NCI-H2227 (cell line): ENCODE measurements around the gene NPHP4.

Experiments used
- DNase-seq: peaks from one replicate; lab custom pipeline; 2025; ENCODE audit not compliant: unreplicated experiment; lab: John Stamatoyannopoulos, UW

The NPHP4 gene

GRCh38 chr1:5992026-5992813, at the start of gene NPHP4:
TSS of gene NPHP4 (minus strand) at chr1:5992425. CDS start at chr1:5986289, 6,136 bp downstream.
- peak; percentile 100 for DNase-seq

DNA sequence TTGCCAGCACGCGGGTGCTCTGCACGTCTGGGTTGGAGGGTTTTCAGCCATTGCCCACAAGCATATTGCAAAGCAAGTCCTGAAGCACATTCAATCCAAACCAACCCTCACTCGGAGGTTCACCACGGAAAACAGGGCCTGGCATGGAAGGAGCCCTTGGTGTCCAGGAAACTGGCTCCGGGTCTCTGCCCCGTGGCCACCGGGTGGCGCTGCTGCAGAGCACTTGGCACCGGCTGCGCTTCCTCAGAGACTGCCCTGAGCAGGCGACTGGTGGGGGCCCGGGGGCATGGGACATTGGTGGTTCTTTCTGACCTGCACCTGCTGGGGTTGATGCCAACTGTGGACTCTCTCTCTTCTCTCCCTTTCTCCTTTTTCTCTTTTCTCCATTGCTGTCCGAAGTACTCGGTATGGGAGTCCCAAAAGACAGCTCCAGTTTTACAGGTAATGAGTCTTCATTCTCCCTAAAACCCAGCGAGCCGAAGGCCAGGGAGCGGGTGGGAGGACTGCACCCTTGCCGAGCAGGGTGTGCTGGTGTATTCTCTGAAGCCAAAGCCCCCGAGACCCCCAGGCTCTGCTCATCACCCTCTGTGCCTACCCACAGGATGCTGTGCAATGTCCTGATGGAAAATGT, 49.3 kb upstream of the NPHP4 start:
- DNase-seq, result peak; percentile 67

DNA sequence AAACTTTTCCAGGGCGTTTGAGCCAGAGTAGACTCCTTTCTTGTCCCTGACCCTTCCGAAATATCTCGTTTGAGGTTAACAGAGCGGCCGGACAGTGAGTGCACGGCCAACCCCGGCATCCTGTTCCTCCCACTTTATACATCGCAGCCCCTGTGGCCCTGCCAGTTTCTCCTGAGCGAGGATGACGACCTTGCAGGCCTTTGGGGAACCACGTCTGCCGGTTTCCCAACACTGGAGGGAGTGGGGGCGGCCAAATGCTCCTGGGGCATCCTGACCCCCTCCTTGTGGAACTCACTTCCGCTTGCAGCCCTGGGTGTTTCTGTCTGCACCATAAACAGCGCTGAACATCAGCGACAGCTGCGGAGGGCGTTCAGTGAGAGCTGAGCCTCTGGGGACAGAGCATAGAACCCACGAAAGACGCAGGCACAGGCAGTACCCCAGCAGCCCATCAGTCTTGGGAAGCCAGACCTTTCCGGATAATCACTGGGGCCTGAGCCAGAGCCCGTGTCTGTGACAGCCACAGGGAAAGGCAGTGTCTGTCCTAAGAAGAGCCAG, 48.7 kb upstream of the NPHP4 start:
- no peak for DNase-seq

DNA sequence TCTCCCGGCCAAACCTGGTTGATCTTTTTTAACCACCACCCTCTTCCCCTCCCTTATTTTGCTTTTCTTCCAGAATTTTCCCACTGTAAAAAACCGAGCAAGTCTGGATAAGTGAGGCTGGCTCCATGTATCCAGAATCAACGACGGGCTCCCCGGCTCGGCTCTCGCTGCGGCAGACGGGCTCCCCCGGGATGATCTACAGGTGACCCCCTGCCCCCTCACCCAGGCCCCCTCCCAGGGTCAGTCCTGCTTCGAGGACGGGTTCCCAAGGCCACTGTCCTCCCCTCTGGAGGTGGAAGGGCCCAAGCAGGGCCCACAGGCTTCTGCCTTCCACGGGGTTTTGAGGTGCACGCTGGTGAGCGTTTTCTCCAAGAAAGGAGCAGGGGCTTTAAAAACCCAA, 48.2 kb upstream of the NPHP4 start:
- DNase-seq, result no peak

DNA sequence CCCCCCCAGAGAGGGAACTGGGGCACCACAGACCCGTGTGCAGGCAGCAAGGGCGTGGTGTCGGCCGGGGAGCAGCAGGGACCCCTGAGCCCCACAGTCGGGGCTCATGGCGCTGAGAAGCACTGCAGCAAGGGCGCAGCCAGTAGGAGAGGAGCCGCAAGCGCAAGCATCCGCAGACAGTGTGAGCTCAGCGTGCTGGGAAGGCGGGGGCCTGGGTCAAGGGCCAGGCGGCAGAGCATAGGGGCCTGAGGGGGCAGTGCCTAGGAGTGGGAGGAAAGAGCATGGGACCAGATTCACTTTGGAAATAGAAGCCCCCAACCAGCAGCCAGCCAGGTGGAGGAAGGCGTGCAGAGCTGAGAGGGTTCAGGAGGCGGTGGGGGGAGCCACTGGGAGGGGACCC, 46.8 kb upstream of the NPHP4 start:
- no peak for DNase-seq

DNA sequence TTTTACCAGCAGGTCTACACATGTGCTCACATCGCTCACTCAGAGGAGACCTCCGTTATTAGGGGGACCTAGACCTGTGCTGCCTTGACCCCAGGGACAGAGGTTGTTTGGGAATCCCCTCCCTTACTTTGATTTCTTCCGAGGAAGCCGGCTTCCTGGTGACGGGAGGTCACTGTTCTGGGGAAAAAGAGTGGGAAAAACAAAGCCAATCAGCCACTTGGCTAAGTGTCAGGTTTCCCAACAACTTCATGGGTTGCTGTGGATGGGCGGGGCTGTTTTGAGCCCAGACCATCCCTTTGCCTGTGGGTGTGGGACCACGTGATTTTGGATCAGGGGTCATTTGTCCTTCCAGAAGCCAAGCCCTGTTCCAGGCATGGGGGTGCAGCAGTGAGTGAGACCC, 46.4 kb upstream of the NPHP4 start:
- DNase-seq, result no peak

- no peak for DNase-seq
These were observed 45.1 kb upstream of the NPHP4 start for GRCh38 chr1:6037338-6037762.

GRCh38 chr1:6035719-6036118, 43.5 kb upstream of the NPHP4 start:
- DNase-seq, result no peak

GRCh38 chr1:6035303-6035702, 43.1 kb upstream of the NPHP4 start:
- DNase-seq, result peak; percentile 20

DNA sequence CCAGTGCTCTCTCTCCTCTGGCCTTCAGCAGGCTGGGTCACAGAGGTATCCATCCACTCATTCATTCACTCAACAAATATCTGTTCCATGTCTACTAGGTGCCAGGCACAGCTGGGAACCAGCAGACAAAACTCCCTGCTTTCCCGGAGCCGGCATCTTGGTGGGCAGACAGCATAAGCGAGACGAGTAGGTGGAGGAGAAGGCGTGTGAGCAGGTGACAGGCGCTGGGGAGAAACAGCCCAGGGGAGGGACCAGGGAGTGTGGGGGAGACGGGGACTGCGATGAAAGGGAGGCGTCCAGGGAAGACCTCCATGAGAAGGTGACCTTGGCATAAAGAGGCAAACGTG, 42.5 kb upstream of the NPHP4 start:
- no peak for DNase-seq

DNA sequence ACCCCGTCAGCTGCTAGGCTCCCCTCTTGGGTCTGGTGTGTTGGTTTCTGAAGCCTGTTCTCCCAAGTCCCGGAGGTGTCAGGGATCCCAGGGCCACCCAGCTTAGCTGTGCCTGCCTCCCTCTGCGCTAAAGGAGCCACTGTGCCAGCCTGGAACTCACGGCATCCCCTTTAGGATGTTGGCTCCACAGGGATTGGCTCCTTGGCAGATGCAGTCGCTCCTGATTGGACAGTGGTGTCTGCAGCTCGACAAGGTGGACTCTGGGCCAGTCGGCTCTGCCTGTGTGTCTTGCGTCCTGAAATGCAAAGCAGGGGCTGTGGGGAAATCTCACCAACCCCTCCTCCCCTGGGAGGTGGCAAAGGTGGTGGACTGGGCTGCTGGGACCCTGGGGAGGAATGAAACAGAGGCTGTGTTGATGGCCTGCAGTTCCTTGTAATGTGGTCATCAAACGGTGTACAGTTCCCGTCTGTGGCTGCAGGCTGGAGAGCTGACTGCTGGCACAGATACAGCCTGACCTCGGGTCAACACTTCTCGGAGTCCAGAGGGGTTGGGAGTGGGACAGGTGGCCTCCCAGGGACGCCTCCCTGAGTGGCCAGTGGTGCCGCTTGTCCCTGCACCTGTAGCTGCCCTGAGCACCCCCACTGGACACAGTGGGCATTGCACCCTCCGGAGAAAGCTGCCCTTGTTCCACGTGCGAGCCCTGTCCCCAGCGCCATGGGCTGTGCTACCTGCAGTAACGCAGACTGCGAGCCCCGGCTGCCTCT, 41.9 kb upstream of the NPHP4 start:
- peak; percentile 73 for DNase-seq

GRCh38 chr1:6033124-6033523, 40.9 kb upstream of the NPHP4 start:
- DNase-seq, result no peak

DNA sequence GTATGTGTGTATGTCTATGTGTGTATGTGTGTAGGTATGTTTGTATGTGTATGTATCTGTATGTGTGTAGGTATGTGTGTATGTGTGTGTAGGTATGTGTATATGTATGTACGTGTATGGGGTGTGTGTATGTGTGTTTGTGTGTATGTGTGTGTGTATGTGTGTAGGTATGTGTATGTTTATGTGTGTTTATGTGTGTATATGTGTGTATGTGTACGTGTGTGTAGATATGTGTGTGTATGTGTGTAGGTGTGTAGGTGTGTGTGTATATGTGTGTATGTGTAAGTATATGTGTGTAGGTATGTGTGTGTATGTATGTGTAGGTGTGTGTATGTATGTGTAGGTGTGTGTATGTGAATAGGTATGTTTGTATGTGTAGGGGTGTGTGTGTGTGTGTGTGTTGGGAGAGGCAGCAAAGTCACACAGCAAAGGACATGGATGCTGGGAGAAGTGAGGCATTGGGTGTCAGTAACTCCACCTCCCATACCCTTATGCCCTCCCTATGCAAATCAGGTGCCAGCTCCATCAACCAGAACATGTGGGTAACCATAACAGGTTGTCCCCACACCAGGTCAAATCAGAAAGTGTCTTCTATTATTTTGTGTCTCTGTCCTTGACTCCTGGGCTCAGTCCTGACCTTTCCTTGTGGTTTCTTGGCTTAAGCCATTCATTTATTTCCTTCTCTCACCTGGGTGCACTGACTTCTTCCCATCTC, 38.5 kb upstream of the NPHP4 start:
- no peak for DNase-seq

- peak; percentile 25 for DNase-seq
These were observed 37.9 kb upstream of the NPHP4 start for GRCh38 chr1:6030132-6030531.

- no peak for DNase-seq
These were observed 37.1 kb upstream of the NPHP4 start for GRCh38 chr1:6029351-6029750.

GRCh38 chr1:6028042-6028850, 36.0 kb upstream of the NPHP4 start:
- no peak for DNase-seq

DNA sequence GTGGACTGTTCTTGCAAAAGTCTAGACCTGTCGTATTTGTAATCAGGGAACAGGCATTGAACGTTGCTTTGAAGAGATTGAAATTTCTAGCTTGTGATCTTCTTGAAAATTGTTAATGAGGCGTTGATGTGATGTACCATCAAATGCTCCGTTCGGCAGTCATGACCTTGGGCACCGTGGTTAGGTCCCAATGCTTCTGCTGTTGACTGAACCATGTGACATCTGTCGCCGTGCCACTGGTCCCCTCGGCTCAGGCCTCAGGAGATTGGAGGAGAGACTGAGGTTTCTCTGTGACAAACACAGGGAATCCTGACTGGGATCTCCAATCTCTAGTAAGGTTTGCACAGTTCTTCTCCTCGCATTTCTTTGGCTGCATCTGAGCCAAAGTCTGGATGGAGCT, 35.4 kb upstream of the NPHP4 start:
- DNase-seq, result no peak

- DNase-seq, result no peak
These were observed 34.0 kb upstream of the NPHP4 start for GRCh38 chr1:6026095-6026809.

DNA sequence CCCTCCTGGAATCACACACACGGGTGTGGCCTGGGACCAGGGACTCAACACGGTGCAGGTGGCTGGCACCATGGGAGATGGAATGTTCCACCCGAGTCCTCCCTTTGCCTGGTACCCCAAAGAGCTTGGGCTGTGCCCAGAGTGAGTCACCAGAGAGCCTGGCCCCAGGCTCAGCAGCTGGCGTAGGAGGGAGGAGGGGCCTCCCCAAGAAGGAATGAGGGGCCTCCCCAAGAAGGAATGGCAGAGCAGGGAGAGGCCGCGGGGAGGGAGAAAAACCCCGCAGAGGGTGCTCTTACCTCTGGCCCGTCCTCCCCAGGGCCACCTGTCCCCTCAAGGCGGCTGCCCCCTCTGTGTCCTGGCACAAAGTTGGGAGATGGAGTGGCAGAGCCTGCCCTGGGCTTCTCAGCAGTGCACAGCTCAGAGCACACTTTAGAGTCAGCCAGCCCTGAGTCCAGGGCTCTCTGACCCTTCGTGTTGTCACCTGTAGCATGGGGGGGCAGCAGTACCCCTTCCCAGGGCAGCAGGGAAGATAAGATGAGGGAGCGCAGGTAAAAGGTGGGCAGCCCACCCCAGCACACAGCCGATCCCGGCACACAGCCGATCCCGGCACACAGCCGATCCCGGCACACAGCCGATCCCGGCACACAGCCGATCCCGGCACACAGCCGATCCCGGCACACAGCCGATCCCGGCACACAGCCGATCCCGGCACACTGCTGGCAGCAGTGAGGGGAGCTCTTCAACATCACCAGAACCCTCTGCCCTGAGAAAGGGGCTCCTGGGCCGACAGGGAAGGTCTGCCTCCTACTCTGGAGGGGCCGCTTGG, 33.3 kb upstream of the NPHP4 start:
- DNase-seq, result no peak
